SJSA1 (cell line): Measurements from ENCODE around the gene ANKMY1. TPM values are rescaled to one million over a fixed set of nuclear protein-coding genes. Genes with fewer than 3 reads are reported as not detected.

Experiments
- DNase-seq, 2 experiments: peaks; one replicate each; pipeline ENCODE4 v3.0.0-alpha.2; 2015 to 2020; ENCODE audit warnings: low spot score in 2 of 2, low read depth in 1 of 2
- H3K27ac ChIP-seq: fragments of 250-450 bp; sonication (Bioruptor Pico); 2 replicates; pipeline ENCODE4 v1.5.1; 2020; ENCODE audit warnings: mild to moderate bottlenecking, moderate library complexity
- H3K27me3 ChIP-seq: fragments of 250-450 bp; sonication (Bioruptor Pico); replicated peaks from 2 replicates; pipeline ENCODE4 v1.5.1; 2020; ENCODE audit warnings: mild to moderate bottlenecking, moderate library complexity
- H3K36me3 ChIP-seq: fragments of 250-450 bp; sonication (Bioruptor Pico); 2 replicates; pipeline ENCODE4 v1.5.1; 2020; ENCODE audit warnings: mild to moderate bottlenecking
- H3K4me1 ChIP-seq: fragments of 250-450 bp; sonication (Bioruptor Pico); replicated peaks from 2 replicates; pipeline ENCODE4 v1.6.1; 2021; ENCODE audit warnings: mild to moderate bottlenecking
- H3K4me3 ChIP-seq: fragments of 250-450 bp; sonication (Bioruptor Pico); 2 replicates; pipeline ENCODE4 v1.5.1; 2020; ENCODE audit warnings: mild to moderate bottlenecking
- H3K9me3 ChIP-seq: fragments of 250-450 bp; sonication (Bioruptor Pico); replicated peaks from 2 replicates; pipeline ENCODE4 v1.5.1; 2020; ENCODE audit warnings: mild to moderate bottlenecking
- total RNA-seq: library from RNA; depleted of rRNA; stranded (reverse); fragments of >200 nt; shearing (Covaris generic); gene quantifications from 2 replicates; pipeline ENCODE4 v1.2.3, GENCODE V29; 2014

Gene ANKMY1
- total RNA-seq, 1 experiment from 2014 or later = 8.1 TPM

DNA sequence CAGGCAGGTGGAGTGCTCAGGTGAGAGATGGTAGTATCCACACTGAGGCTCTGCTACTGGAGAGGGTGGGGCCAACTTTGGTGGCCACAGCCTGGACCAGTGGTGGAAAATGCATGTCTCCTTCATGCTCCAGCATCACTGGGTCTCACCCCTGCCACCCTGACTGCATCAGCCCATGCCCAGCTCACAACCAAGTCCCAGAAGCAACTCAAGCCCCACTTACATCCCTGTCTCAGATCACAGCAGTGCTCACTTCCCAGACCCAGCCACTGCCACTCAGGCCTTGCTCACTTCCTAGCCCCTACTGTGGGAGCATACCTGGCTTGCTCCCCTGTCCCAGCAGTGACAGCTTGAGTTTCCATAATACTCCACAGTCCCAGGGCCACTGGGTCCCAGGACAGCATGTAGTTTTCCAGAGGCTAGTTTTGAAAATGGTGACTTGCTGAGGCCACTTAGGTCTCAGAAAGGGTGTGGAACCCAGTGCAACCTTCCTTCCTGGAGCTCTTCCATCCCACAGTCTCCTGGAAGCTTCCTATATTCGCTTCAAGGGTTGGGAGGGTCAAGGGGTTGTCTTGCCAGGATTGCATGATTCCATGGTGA is 63.5 kb downstream of the ANKMY1 start:
- H3K36me3 ChIP-seq = no peaks in the 10 kb centered on the region
- no peaks in the 10 kb centered on the region for H3K27me3 ChIP-seq
- no peaks in the 10 kb centered on the region for H3K4me1 ChIP-seq
- no peak overlapping the region for H3K27ac ChIP-seq
- no peak overlapping the region for H3K4me3 ChIP-seq
- DNase-seq = no peak
- peaks cover 12% of the 10 kb centered on the region for H3K9me3 ChIP-seq

DNA sequence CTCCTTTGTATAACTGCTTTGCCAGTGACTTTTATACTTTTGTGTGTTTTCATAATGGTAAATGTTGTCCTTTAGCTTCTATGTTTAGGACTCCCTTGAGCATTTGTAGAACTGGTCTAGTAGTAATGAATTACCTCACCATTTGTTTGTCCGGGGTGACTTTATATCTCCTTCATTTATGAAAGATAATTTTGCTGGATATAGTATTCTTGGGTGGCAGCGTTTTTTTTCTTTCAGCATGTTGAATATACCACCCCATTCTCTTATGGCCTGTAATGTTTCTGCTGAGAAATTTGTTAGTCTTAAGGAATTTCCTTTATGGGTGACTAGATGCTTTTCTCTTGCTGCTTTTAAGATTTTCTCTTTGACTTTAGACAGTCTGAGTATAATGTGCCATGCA is 66.3 kb downstream of the ANKMY1 start:
- no peaks in the 10 kb centered on the region for H3K27me3 ChIP-seq
- H3K36me3 ChIP-seq = no peaks in the 10 kb centered on the region
- H3K9me3 ChIP-seq = peaks cover 15% of the 10 kb centered on the region
- no peak overlapping the region for H3K27ac ChIP-seq
- H3K4me3 ChIP-seq = no peak overlapping the region
- H3K4me1 ChIP-seq = no peaks in the 10 kb centered on the region
- DNase-seq = no peak

DNA sequence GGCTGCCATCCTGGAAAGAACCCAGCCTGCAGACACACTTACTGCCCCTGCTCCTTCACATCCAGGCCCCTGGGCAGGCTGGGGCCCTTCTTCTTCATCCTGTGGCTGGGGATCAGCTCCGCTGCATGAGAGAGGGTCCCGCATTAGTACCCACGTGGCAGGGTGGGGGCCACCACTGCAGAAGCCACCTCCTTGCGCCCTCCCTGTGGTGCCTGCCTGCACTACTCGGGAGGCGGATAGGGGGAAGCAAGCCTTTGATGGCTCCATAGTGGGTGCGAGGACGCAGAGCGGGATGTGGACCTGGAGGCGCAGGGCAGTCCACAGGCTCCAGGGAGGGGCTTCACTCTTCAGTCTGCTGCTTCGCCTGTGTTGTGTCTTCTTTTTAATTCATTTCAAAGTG is 75.6 kb downstream of the ANKMY1 start:
- H3K4me3 ChIP-seq = no peak overlapping the region
- DNase-seq = no peak

GRCh38 chr2:240481720-240482119 is 76.1 kb downstream of the ANKMY1 start:
- H3K27ac ChIP-seq = no peak overlapping the region
- H3K36me3 ChIP-seq = no peaks in the 10 kb centered on the region
- DNase-seq = no peak
- no peaks in the 10 kb centered on the region for H3K9me3 ChIP-seq
- H3K4me3 ChIP-seq = no peak overlapping the region
- H3K27me3 ChIP-seq = no peaks in the 10 kb centered on the region
- H3K4me1 ChIP-seq = no peaks in the 10 kb centered on the region

More for the DNA sequence above, 75.6 kb downstream of the ANKMY1 start:
- H3K4me1 ChIP-seq = no peaks in the 10 kb centered on the region
- no peaks in the 10 kb centered on the region for H3K27me3 ChIP-seq
- no peaks in the 10 kb centered on the region for H3K36me3 ChIP-seq
- no peak overlapping the region for H3K27ac ChIP-seq
- H3K9me3 ChIP-seq = no peaks in the 10 kb centered on the region

GRCh38 chr2:240480834-240481623 is 76.8 kb downstream of the ANKMY1 start:
- no peak for DNase-seq
- 0 out of 2 replicates have a peak, but pooled peaks cover 3% of the 10 kb centered on the region for H3K9me3 ChIP-seq
- H3K36me3 ChIP-seq = no peaks in the 10 kb centered on the region
- no peak overlapping the region for H3K4me3 ChIP-seq
- no peaks in the 10 kb centered on the region for H3K27me3 ChIP-seq
- no peak overlapping the region for H3K27ac ChIP-seq
- H3K4me1 ChIP-seq = no peaks in the 10 kb centered on the region

- Histone ChIP-seq H3K4me3 (no peak overlapping the region), H3K36me3 (no peaks in the 10 kb centered on the region; the same call in 1 of the 2 replicates), H3K4me1 (no peaks in the 10 kb centered on the region), H3K27me3 (no peaks in the 10 kb centered on the region), H3K27ac (no peak overlapping the region), H3K9me3 (0 out of 2 replicates have a peak, but pooled peaks cover 8% of the 10 kb centered on the region)
- DNase-seq = no peak
Measured at GRCh38 chr2:240479111-240479501, 78.7 kb downstream of the ANKMY1 start.

GRCh38 chr2:240478346-240479110 is 79.3 kb downstream of the ANKMY1 start:
- no peak overlapping the region for H3K4me3 ChIP-seq
- H3K36me3 ChIP-seq = no peaks in the 10 kb centered on the region; the same call in 1 of the 2 replicates
- no peak for DNase-seq
- no peaks in the 10 kb centered on the region for H3K27me3 ChIP-seq
- H3K4me1 ChIP-seq = no peaks in the 10 kb centered on the region
- peaks cover 12% of the 10 kb centered on the region; the same call in 1 of the 2 replicates for H3K9me3 ChIP-seq
- H3K27ac ChIP-seq = no peak overlapping the region

GRCh38 chr2:240477916-240478315 is 79.9 kb downstream of the ANKMY1 start:
- no peaks in the 10 kb centered on the region; the same call in 1 of the 2 replicates for H3K36me3 ChIP-seq
- no peak overlapping the region for H3K4me3 ChIP-seq
- no peak overlapping the region for H3K27ac ChIP-seq
- peaks cover 13% of the 10 kb centered on the region; the same call in 1 of the 2 replicates for H3K9me3 ChIP-seq
- H3K27me3 ChIP-seq = no peaks in the 10 kb centered on the region
- DNase-seq = no peak
- H3K4me1 ChIP-seq = no peaks in the 10 kb centered on the region

DNA sequence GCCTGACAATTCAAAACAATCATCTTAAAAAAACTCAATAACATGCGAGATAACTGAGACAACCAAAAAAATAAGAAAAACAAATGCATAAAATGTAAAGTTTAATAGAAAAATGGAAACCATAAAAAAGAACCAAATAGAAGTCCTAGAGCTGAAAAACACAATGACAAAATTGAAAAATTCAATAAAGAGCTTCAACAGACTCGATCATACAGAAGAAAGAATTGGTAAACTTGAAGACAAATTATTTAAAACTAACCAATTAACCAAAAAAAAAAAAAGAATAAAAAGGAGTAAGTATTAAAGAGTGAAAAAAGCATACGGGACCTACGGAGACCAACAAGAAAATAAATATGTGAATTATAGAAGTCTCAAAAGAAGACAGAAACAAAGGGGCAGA is 84.6 kb downstream of the ANKMY1 start:
- Histone ChIP-seq H3K4me3 (no peak overlapping the region), H3K4me1 (no peaks in the 10 kb centered on the region), H3K9me3 (peaks cover 13% of the 10 kb centered on the region; the same call in 1 of the 2 replicates), H3K27me3 (peaks cover 5% of the 10 kb centered on the region; the same call in 1 of the 2 replicates), H3K27ac (no peak overlapping the region), H3K36me3 (no peaks in the 10 kb centered on the region; the same call in 1 of the 2 replicates)
- DNase-seq = no peak

- Histone ChIP-seq H3K27ac (no peak overlapping the region), H3K36me3 (no peaks in the 10 kb centered on the region; the same call in 1 of the 2 replicates), H3K27me3 (peaks cover 5% of the 10 kb centered on the region; the same call in 1 of the 2 replicates), H3K4me3 (no peak overlapping the region), H3K9me3 (peaks cover 13% of the 10 kb centered on the region; the same call in 1 of the 2 replicates), H3K4me1 (no peaks in the 10 kb centered on the region)
- no peak for DNase-seq
Measured at GRCh38 chr2:240472078-240472790, 85.6 kb downstream of the ANKMY1 start.

- Histone ChIP-seq H3K36me3 (peaks cover 7% of the 10 kb centered on the region), H3K27ac (no peak overlapping the region), H3K27me3 (peaks cover 5% of the 10 kb centered on the region; the same call in 1 of the 2 replicates), H3K9me3 (peaks cover 9% of the 10 kb centered on the region; the same call in 1 of the 2 replicates), H3K4me1 (no peaks in the 10 kb centered on the region), H3K4me3 (no peak overlapping the region)
- no peak for DNase-seq
Measured at GRCh38 chr2:240469740-240470139, 88.0 kb downstream of the ANKMY1 start.

GRCh38 chr2:240469239-240469636 is 88.5 kb downstream of the ANKMY1 start:
- H3K27ac ChIP-seq = no peak overlapping the region
- peaks cover 5% of the 10 kb centered on the region; the same call in 1 of the 2 replicates for H3K27me3 ChIP-seq
- peak in 1 of 2 experiments; percentile 41 for DNase-seq
- peaks cover 5% of the 10 kb centered on the region; the same call in 1 of the 2 replicates for H3K9me3 ChIP-seq
- H3K4me1 ChIP-seq = no peaks in the 10 kb centered on the region
- H3K4me3 ChIP-seq = no peak overlapping the region
- H3K36me3 ChIP-seq = peaks cover 7% of the 10 kb centered on the region
